Endothelial cell of umbilical vein (primary cell): ENCODE measurements around the gene GBE1. TPM values are rescaled to one million over a fixed set of nuclear protein-coding genes. Genes with fewer than 3 reads are reported as not detected.
"Not testable (repeated sequence)": the region's sequence is repeated elsewhere in the genome, so short reads cannot be mapped to it uniquely, and the experiment has no call there.

Experiments used
- BruUV-seq: library from RNA; stranded (reverse); fragments of 400-500 nt; replicated peaks from 2 replicates; lab custom pipeline; 2021; lab: Mats Ljungman, UMichigan
- CTCF ChIA-PET: fragments of 300-600, 350-600 bp; sonication (Branson Sonifier 250); formaldehyde crosslinking; loops from one replicate; lab custom pipeline; 2021; ENCODE audit warnings: antibody characterized with exemption, inconsistent platforms; lab: Charles Lee
- POLR2A ChIA-PET: fragments of 300-600, 350-600 bp; sonication (Branson Sonifier 250); formaldehyde crosslinking; loops from one replicate; lab custom pipeline; 2021; ENCODE audit warnings: antibody characterized with exemption, inconsistent platforms; lab: Charles Lee
- DNase-seq: peaks from one replicate; pipeline ENCODE4 v3.0.0-alpha.2; 2011; ENCODE audit warnings: low read depth, low spot score
- FAIRE-seq: peaks from 2 replicates; lab custom pipeline; 2011; peaks lifted over from hg19 to GRCh38; lab: Jason Lieb, UNC
- H2AFZ ChIP-seq: 2 replicates; pipeline ENCODE4 v1.6.0; 2012; ENCODE audit warnings: low read depth, low read length, control low read depth, inconsistent platforms
- H3K27ac ChIP-seq: 2 replicates; pipeline ENCODE4 v1.5.1; 2011; ENCODE audit warnings: low read depth, mild to moderate bottlenecking, control low read depth, low read length, moderate library complexity; ENCODE audit not compliant: insufficient read depth
- H3K27me3 ChIP-seq, 2 experiments: 2 replicates each; pipeline versions ENCODE4 v1.6.0 to v1.6.1; 2011; ENCODE audit warnings: low read length in 2 of 2, mixed read lengths in 1 of 2; ENCODE audit not compliant: control insufficient read depth in 2 of 2, insufficient read depth in 2 of 2
- H3K36me3 ChIP-seq, 2 experiments: 2 replicates in 1 of 2; 3 replicates in 1 of 2; pipeline ENCODE4 v1.5.1; 2011; ENCODE audit warnings: low read length in 2 of 2, mild to moderate bottlenecking in 1 of 2, moderate library complexity in 1 of 2; ENCODE audit not compliant: control insufficient read depth in 2 of 2, insufficient read depth in 2 of 2; ENCODE audit errors: extremely low read depth in 1 of 2
- H3K4me1 ChIP-seq: 3 replicates; pipeline ENCODE4 v1.5.1; 2011; ENCODE audit warnings: mild to moderate bottlenecking, low read length; ENCODE audit not compliant: control insufficient read depth, insufficient read depth; ENCODE audit errors: extremely low read depth
- H3K4me2 ChIP-seq: 2 replicates; pipeline ENCODE4 v1.6.1; 2011; ENCODE audit warnings: low read length, control low read depth, mixed read lengths; ENCODE audit not compliant: insufficient read depth
- H3K4me3 ChIP-seq, 3 experiments: fragments of 200-600 bp in 1 of 3; sonication (generic), shearing (Covaris generic) in 1 of 3; replicated peaks in 1 of 3; 2 replicates each; pipeline ENCODE4 v1.5.1; 2011 to 2016; ENCODE audit warnings: control low read depth in 3 of 3, low read length in 3 of 3, mild to moderate bottlenecking in 2 of 3, inconsistent platforms in 1 of 3, low read depth in 1 of 3, moderate library complexity in 1 of 3; ENCODE audit not compliant: insufficient read depth in 1 of 3
- H3K79me2 ChIP-seq: 2 replicates; pipeline ENCODE4 v1.6.0; 2012; ENCODE audit warnings: low read length, inconsistent platforms; ENCODE audit not compliant: control insufficient read depth, insufficient read depth
- H3K9ac ChIP-seq: replicated peaks from 2 replicates; pipeline ENCODE3; 2011; ENCODE audit warnings: low read length, control low read depth; ENCODE audit not compliant: insufficient read depth; ENCODE audit errors: extremely low read depth
- H3K9me1 ChIP-seq: replicated peaks from 3 replicates; pipeline ENCODE4 v1.6.0; 2011; ENCODE audit warnings: mild to moderate bottlenecking, low read length; ENCODE audit not compliant: control insufficient read depth, insufficient read depth; ENCODE audit errors: extremely low read depth
- H3K9me3 ChIP-seq: replicated peaks from 2 replicates; pipeline ENCODE4 v1.5.1; 2012; ENCODE audit warnings: low read length, inconsistent platforms; ENCODE audit not compliant: control insufficient read depth, insufficient read depth
- H4K20me1 ChIP-seq: replicated peaks from 2 replicates; pipeline ENCODE3; 2011; ENCODE audit warnings: mild to moderate bottlenecking, low read length; ENCODE audit not compliant: control insufficient read depth, insufficient read depth; ENCODE audit errors: extremely low read depth
- EZH2 ChIP-seq: IDR thresholded peaks from 2 replicates; pipeline ENCODE4 v1.6.1; 2012; ENCODE audit warnings: borderline replicate concordance, low read depth, mild to moderate bottlenecking, moderate library complexity, low read length, inconsistent platforms; ENCODE audit not compliant: severe bottlenecking
- FOS ChIP-seq: IDR thresholded peaks from 2 replicates; pipeline ENCODE4 v1.6.1; 2011; ENCODE audit warnings: mild to moderate bottlenecking, low read length, moderate library complexity, borderline replicate concordance; ENCODE audit not compliant: insufficient read depth
- GATA2 ChIP-seq: IDR thresholded peaks from 2 replicates; pipeline ENCODE4 v1.7.0; 2011; ENCODE audit warnings: low read depth, mild to moderate bottlenecking, moderate library complexity, mixed read lengths, low read length; ENCODE audit not compliant: insufficient read length, insufficient read depth
- JUN ChIP-seq: IDR thresholded peaks from 2 replicates; pipeline ENCODE4 v1.6.1; 2011; ENCODE audit warnings: borderline replicate concordance, low read depth; ENCODE audit not compliant: insufficient read length, insufficient read depth
- MAX ChIP-seq: IDR thresholded peaks from 2 replicates; pipeline ENCODE4 v1.6.1; 2011; ENCODE audit not compliant: insufficient read depth, insufficient read length
- MYC ChIP-seq: IDR thresholded peaks from one replicate; pipeline ENCODE4 v1.6.1; 2011; ENCODE audit warnings: mild to moderate bottlenecking, low read depth, low read length
- POLR2A ChIP-seq: IDR thresholded peaks from 2 replicates; pipeline ENCODE4 v1.6.1; 2012; ENCODE audit warnings: low read depth, mild to moderate bottlenecking, control low read depth, low read length
- POLR2AphosphoS5 ChIP-seq: IDR thresholded peaks from 2 replicates; pipeline ENCODE4 v1.6.1; 2012; ENCODE audit warnings: low read depth, mild to moderate bottlenecking, control low read depth, low read length, moderate library complexity; ENCODE audit not compliant: insufficient read depth
- dilution Hi-C: fragments of 300-500 bp; cut with MboI; formaldehyde crosslinking; loops from one replicate; pipeline ENCODE4 v1.15.0; 2019; ENCODE audit warnings: low sequenced_read_pairs; ENCODE audit not compliant: extremely low pct_ligation_motif_present
- intact Hi-C: fragments of 100-400 bp; cut with micrococcal nuclease; formaldehyde crosslinking; loops from one replicate; pipeline ENCODE4 v1.10.0; 2022
- polyA plus RNA-seq, 4 experiments: library from polyadenylated mRNA; depleted of rRNA in 3 of 4; stranded (reverse) in 3 of 4; unstranded in 1 of 4; fragments of >200 nt; gene quantifications; 2 replicates each; pipeline versions ENCODE4 v1.2.1 to v1.2.3, GENCODE V29; 2011 to 2012; ENCODE audit warnings: missing spikeins in 1 of 4
- total RNA-seq: library from RNA; stranded (reverse); gene quantifications from 2 replicates; pipeline ENCODE4 v1.2.3, GENCODE V29; 2021
- TF ChIP-seq, protein P1 (sequence below), 2 donors: IDR thresholded peaks; 1 replicate in 1 of 2; 2 replicates in 1 of 2; pipeline ENCODE4 v1.5.1; 2011; ENCODE audit warnings: low read length in 2 of 2, mild to moderate bottlenecking in 2 of 2, moderate library complexity in 2 of 2, control low read depth in 1 of 2, inconsistent platforms in 1 of 2, low read depth in 1 of 2; ENCODE audit not compliant: insufficient read depth in 1 of 2; ENCODE audit errors: extremely low read depth in 1 of 2

GBE1 gene
- total and polyA plus RNA-seq, 2 donors (not counting 3 experiments of a cell fraction or from before 2014, with no cell fraction given), result 35.9 to 110 TPM

DNA sequence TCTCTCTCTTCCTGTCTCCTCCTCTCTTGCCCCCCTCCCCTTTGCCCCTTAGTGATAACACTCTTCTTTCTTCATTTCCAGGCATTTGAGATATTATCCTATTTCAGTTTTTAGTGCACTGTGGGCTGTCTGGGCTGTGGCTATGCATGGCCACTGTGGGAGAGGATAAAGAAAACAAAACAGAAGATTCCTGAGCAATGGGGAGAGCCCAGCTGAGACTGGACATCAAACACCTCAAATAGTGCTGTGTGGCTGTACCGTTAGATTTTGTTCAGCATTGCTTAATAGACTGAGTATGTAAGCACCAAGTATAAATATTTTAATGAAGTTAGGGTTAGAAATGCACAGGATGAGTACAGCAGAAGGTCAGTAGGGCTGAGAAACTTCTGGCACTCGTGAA, 7.9 kb upstream of the GBE1 start:
- TF ChIP-seq MYC (no peak), MAX (no peak), JUN (no peak), POLR2AphosphoS5 (no peak), GATA2 (no peak), EZH2 (no peak), POLR2A (no peak), FOS (no peak)
- TF ChIP-seq, protein P1, sequence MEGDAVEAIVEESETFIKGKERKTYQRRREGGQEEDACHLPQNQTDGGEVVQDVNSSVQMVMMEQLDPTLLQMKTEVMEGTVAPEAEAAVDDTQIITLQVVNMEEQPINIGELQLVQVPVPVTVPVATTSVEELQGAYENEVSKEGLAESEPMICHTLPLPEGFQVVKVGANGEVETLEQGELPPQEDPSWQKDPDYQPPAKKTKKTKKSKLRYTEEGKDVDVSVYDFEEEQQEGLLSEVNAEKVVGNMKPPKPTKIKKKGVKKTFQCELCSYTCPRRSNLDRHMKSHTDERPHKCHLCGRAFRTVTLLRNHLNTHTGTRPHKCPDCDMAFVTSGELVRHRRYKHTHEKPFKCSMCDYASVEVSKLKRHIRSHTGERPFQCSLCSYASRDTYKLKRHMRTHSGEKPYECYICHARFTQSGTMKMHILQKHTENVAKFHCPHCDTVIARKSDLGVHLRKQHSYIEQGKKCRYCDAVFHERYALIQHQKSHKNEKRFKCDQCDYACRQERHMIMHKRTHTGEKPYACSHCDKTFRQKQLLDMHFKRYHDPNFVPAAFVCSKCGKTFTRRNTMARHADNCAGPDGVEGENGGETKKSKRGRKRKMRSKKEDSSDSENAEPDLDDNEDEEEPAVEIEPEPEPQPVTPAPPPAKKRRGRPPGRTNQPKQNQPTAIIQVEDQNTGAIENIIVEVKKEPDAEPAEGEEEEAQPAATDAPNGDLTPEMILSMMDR (IDR thresholded peaks at IDR 0.05; ENCODE audit: extremely low read depth in 1 of 2, insufficient read depth in 1 of 2, low read depth in 1 of 2, low read length in 2 of 2), result no peak
- intact Hi-C loops (loop anchor here (10.0 kb wide), 1 partner anchor 294 kb away; no protein-coding TSS in a partner anchor), dilution Hi-C loops (no loop called here)
- Histone ChIP-seq H3K27ac (no peak overlapping the region), H3K9me3 (no peaks in the 10 kb centered on the region), H2AFZ (no peak overlapping the region), H3K27me3 (no peaks in the 10 kb centered on the region), H4K20me1 (no peaks in the 10 kb centered on the region), H3K4me1 (no peaks in the 10 kb centered on the region), H3K9ac (no peak overlapping the region), H3K4me2 (no peak overlapping the region), H3K36me3 (no peaks in the 10 kb centered on the region), H3K9me1 (no peaks in the 10 kb centered on the region), H3K79me2 (no peaks in the 10 kb centered on the region), H3K4me3 (no peak overlapping the region)
- CTCF ChIA-PET, result no interaction called here
- DNase-seq, result no peak
- POLR2A ChIA-PET, result no interaction called here
- no peak for FAIRE-seq
- no TSS peak for BruUV-seq

DNA sequence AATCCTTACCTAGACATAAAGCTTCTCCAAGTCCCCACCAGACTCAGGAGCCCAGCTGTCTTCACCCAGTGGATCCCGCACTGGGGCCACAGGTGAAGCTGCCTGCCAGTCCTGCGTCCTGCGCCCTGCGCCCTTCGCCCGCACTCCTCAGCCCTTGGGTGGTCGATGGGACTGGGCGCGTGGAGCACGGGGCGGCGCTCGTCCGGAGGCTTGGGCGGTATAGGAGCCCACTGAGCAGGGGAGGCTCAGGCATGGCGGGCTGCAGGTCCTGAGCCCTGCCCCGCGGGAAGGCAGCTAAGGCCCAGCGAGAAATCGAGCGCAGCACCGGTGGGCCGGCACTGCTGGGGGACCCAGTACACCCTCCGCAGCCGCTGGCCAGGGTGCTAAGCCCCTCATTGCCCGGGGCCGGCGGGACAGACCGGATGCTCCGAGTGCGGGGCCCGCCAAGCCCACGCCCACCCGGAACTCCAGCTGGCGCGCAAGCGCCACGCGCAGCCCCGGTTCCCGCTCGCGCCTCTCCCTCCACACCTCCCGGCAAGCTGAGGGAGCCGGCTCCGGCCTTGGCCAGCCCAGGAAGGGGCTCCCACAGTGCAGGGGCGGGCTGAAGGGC, 5.9 kb upstream of the GBE1 start:
- H3K4me2 ChIP-seq, H3K9me3 ChIP-seq, dilution Hi-C loops, CTCF ChIA-PET, BruUV-seq, H3K36me3 ChIP-seq, H2AFZ ChIP-seq, H3K27me3 ChIP-seq, H3K4me1 ChIP-seq, FAIRE-seq, DNase-seq, H3K9ac ChIP-seq, H3K79me2 ChIP-seq, H4K20me1 ChIP-seq, POLR2A ChIA-PET, H3K9me1 ChIP-seq, H3K4me3 ChIP-seq, H3K27ac ChIP-seq: not testable (repeated sequence)
- intact Hi-C loops, result loop anchor here (10.0 kb wide), 1 partner anchor 293 kb away; no protein-coding TSS in a partner anchor
